ENCODE data around the gene ZNF423. TPM values are rescaled to one million over a fixed set of nuclear protein-coding genes. Genes with fewer than 3 reads are reported as not detected.

Gene ZNF423
- total and polyA plus RNA-seq, 9 of the 15 experiments (the other 6 are each of a cell fraction or from before 2014, with no cell fraction given) = not detected

- Histone ChIP-seq H3K9ac (ENCODE audit: insufficient read depth in 1 of 2, low read depth in 2 of 2, low read length in 2 of 2) (no peak overlapping the region), H3K4me1 (replicated peaks in 1 of 2; ENCODE audit: control insufficient read depth in 2 of 2, insufficient read depth in 2 of 2, low read length in 2 of 2) (no peaks in the 10 kb centered on the region), H3K27me3 (ENCODE audit: control insufficient read depth in 2 of 2, insufficient read depth in 2 of 2, low read length in 2 of 2) (peaks cover 35 to 83% of the 10 kb centered on the region in 2 experiments; a peak in 4 of 5 replicates), H3K4me3 (no peak overlapping the region), H3K9me3 (replicated peaks; ENCODE audit: control insufficient read depth, insufficient read depth, low read depth, low read length) (no peaks in the 10 kb centered on the region), H3K27ac (ENCODE audit: extremely low read depth, low read depth, low read length) (no peak overlapping the region), H2AFZ (ENCODE audit: low read depth, low read length) (no peak overlapping the region), H3K4me2 (ENCODE audit: insufficient read depth, low read length) (no peak overlapping the region), H3K9me1 (ENCODE audit: control insufficient read depth, insufficient read depth, low read length) (no peaks in the 10 kb centered on the region), H4K20me1 (replicated peaks; ENCODE audit: control insufficient read depth, insufficient read depth, low read length) (peaks cover 4% of the 10 kb centered on the region; the same call in 1 of the 2 replicates), H3K79me2 (ENCODE audit: control insufficient read depth, insufficient read depth, low read length) (no peaks in the 10 kb centered on the region), H3K36me3 (ENCODE audit: control insufficient read depth, insufficient read depth, low read length) (no peaks in the 10 kb centered on the region)
- no TSS peak for BruUV-seq (replicated peaks)
- ATAC-seq (no peak), FAIRE-seq (no peak), DNase-seq (ENCODE audit: extremely low read depth in 1 of 4, low spot score in 3 of 4) (no peak)
- in situ Hi-C loops (cut with MboI) = no loop called here
- ChIA-PET POLR2A (no interaction called here), CTCF (ENCODE audit: low intra/inter-chr PET ratio) (no interaction called here)
- intact Hi-C loops (cut with micrococcal nuclease) = no loop called here
- TF ChIP-seq ZNF280B (CRISPR knock-in tag; IDR thresholded peaks at IDR 0.05) (no peak), RREB1 (CRISPR knock-in tag; IDR thresholded peaks at IDR 0.05) (no peak), GABPB2 (CRISPR knock-in tag; conservative IDR thresholded peaks at IDR 0.05) (no peak), SUPT5H (IDR thresholded peaks at IDR 0.05) (no peak), ID3 (CRISPR knock-in tag; IDR thresholded peaks at IDR 0.05) (no peak), ID3 (tag; IDR thresholded peaks at IDR 0.05) (no peak), ELK1 (CRISPR knock-in tag; IDR thresholded peaks at IDR 0.05) (no peak), TEAD2 (tag; IDR thresholded peaks at IDR 0.05) (no peak), NR1H2 (CRISPR knock-in tag; IDR thresholded peaks at IDR 0.05) (no peak), ZNF589 (CRISPR knock-in tag; IDR thresholded peaks at IDR 0.05; ENCODE audit: low read depth) (no peak), NCOR1 (IDR thresholded peaks at IDR 0.05) (no peak), ZNF134 (CRISPR knock-in tag; conservative IDR thresholded peaks at IDR 0.05) (no peak), U2AF1 (optimal IDR thresholded peaks at IDR 0.05; ENCODE audit: low read depth, low read length) (no peak), NFATC3 (IDR thresholded peaks at IDR 0.05) (no peak), CXXC5 (CRISPR knock-in tag; IDR thresholded peaks at IDR 0.05) (no peak)
- 17% methylated on average over 9 of the region's 9 CpGs for WGBS (ENCODE audit: insufficient coverage, low coverage, missing lambda C conversion rate)
These were observed 253.0 kb downstream of the ZNF423 start for GRCh38 chr16:49602976-49603310.
